CD4-positive, alpha-beta T cell treated with Interleukin-17A for 1 hour (primary cell): ENCODE measurements around the gene PPP1CA.
A peak's percentile ranks its signal among the peaks of the same experiment; 100 is the strongest.

Source experiments
- DNase-seq: peaks from one replicate; pipeline ENCODE4 v3.0.0-alpha.2; 2020

The PPP1CA gene

DNA sequence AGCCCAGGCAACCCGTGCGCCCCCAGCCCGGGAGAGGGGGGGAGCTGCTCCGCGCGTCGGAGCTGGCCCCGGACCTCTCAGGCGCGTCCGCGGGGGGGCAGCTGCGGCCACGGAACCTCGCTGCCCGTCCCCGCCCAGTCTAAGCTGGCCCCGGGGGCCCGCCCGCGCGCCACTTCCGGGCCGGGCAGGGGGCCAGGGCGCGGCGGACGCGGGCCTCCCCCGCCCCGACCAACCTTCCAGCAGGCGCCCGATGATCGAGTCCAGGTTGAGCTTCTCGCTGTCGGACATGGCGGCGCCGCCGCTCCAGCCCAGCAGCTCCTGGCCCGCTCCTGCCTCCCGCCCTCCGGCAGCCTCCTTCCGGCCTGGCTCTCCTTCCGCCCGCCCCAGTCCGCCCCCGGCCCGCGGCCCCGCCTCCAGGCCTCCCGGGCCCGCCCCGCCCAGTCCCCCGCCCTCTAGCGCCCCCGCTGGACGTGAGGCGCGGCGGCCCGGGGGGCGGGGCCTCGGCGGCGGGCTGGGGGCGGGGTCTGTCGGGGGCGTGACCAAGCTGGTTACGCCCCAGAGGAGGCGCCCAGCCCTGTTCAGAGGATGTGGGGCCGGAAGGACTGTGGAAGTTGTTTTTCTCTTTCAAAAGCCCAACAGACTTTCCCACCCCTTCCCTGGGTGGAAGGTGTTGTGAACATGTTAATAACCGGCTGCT lies at the start of gene PPP1CA:
PPP1CA (minus strand) TSS at position 364 of the 697 bp plus-strand sequence; CDS start at position 288, 76 bp downstream.
- DNase-seq = peak; percentile 90

DNA sequence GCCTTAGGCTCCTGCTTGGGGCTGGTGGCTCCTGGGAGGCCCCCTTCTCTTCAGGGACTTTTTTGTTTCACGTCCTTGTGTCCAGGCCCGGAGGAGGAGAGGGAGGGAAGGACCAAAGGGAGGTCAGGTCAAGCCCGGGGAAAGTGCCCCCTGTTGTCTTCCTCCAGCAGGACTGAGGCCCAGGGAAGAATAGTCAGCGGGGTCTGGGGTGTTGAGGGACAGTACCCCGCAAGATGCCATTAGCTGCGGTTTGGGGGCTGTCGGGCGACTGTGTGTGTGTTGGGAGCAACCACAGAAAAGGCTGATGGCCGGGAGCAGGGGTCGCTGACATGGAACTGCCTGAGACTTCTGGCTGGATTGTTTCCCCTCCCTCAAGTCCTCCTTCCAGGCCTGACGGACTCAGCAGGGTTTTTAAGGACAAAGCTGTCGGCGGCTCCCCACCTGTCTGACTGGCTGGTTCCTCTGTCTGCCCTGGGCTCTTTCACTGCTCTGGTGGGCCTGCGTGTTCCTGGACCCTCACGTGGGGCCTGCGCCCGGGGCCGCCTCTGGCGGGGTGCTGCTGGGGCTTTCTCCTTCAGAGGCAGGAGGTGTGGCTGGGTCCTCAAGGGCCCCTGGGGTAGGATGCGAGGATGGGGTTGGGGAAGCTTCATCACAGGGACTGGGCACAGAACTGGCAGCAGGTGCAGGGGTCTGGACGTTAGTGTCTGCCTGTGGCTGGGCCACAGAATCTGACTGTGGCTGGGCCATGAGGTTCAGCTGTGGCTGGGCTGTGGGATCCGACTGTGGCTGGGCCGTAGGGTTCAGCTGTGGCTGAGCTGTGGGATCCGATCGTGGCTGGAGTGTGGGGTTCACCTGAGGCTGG lies 49.4 kb upstream of the PPP1CA start:
- no peak for DNase-seq

GRCh38 chr11:67449116-67449844 lies 47.6 kb upstream of the PPP1CA start:
- no peak for DNase-seq

GRCh38 chr11:67448220-67448609 lies 46.6 kb upstream of the PPP1CA start:
- DNase-seq = no peak

GRCh38 chr11:67445515-67445914 lies 43.9 kb upstream of the PPP1CA start:
- no peak for DNase-seq

- peak; percentile 6 for DNase-seq
Observed at GRCh38 chr11:67442504-67443404, 41.1 kb upstream of the PPP1CA start.

GRCh38 chr11:67441731-67442351 lies 40.2 kb upstream of the PPP1CA start:
- DNase-seq = peak; percentile 53

GRCh38 chr11:67441098-67441563 lies 39.5 kb upstream of the PPP1CA start:
- peak; percentile 16 for DNase-seq

DNA sequence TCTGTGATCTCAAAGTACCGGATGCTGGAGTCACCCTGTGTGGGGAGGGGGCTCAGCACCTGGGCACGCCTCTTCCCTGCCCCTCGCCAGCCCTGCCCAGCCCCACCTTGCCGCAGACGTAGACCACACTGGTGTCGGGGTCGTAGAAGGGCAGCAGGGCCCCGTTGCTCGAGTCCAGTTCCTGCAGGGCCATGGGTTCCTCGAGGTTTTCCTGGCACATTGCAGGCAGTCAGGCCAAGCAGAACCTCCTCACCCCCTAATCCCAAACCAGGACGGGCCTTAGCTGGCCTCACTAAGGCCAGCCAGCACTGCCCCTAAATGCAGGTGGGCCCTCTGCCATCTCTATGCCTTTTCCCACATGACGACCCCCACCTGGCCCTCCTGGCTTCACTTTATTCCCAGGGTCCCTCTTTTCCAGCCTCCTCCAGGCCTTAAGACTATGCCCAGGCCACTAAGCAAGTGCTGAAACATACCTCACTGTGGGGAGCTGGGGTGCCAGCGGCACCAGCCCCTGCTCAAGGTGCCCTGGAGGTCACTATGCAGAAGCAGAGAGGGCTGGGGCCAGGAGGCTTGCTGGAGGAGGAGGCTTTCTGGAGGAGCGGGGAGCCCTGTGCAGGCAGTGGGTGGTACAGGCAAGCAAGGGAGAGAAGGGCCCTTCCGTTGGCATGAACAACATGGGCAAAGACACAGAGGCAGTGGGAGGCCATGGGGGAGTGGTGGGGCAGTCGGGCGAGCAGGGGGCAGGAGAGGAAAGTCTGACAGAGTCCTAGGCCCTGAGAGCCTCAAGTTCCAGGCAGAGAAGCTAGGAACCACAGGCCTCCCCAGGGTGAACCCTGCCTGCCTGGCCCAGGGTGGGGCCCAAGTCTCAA lies 38.8 kb upstream of the PPP1CA start:
- DNase-seq = peak; percentile 39

DNA sequence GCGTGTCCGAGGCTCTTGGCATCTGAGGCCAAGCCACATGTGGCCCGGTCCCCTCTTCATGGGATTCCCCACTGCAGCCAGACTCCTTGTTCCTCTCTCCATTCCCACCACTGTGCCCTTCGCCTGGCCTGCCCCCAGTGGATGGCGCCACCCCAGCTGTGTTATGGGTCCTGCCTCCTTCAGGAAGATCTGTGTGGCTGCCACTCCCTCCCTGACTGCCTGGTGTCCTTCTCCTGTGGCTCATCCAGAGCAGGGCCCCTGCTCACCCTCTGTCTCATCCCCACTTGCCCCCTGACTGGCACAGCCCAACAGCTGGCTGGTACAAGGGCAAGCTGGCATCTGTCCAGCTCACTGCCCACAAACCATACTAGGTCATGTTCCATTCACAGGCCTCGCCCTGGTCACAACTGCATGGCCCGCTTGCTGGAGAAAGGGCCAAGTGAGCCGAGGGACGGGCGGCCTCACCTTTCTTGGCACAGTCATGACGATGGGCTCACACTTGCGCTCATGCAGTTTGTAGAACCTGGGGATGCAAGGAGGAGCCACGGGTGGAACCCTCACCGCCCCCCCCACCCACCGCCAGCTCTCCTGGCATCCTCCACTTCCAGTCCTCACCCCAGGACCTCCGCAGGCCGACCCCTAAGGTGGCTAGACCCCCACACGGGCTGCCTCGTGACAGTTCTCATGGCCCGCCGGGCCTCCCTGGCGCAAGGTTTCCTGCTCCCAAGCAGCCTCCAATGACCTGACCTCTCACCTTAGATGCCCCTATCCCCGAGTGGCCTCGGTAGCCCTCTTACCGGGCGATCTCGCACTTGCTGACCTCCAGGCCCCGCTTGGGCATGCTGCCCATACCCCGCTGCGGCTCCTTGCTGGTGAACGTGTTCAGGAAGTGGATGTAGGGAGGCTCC lies 37.9 kb upstream of the PPP1CA start:
- peak; percentile 39 for DNase-seq

DNA sequence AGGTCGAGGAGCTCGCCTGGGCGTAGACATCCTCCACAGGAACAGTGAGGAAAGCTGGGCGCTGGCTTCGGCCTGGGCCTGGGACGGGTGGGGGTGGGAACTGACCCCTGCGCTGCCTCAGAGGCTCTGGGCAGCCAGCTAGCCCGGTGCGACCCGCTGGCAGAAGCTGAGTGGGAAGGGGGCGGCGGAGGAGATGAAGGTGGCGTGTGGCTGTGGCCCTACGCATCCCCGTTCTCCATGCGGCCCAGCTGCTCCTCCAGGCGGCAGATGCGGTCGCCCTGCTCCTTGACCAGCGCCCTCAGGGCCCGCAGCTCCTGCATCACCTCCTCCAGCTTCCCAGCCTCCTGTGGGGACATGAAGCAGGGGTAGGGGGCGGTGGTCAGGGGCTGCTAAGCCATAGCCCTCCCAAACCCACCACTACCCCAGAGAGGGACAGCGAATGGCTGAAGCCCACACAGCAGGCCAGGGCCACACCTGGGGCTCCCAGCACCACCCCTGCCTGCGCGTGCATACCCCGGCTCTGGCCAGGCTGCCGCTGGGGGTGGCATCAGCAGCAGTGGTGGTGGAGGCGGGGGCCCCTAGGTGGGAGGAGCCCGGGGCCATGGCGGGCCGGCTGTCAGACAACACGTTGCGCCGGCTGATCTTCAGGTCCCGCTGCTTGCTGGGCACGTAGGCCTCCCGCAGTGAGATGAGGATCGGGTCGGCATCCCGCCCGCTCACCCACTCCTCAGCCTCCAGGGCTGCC lies 36.7 kb upstream of the PPP1CA start:
- DNase-seq = peak; percentile 79

DNA sequence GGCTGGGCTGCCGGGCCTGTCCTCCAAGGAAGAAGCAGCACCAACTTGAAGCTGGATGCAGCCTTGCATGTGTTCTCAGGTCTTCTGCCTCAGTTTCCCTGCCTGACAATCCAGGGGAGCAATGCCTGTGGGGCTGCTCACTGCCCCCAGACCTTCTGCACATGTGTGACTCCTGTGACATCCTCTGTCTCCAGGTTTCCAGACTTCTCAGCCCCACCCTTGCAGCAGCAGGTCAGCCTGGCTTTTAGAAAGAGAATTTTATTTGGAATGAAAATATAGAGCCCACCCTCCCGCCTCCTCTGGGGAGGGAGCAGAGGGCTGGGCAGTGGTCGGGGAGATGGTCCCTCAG lies 36.1 kb upstream of the PPP1CA start:
- DNase-seq = no peak

DNA sequence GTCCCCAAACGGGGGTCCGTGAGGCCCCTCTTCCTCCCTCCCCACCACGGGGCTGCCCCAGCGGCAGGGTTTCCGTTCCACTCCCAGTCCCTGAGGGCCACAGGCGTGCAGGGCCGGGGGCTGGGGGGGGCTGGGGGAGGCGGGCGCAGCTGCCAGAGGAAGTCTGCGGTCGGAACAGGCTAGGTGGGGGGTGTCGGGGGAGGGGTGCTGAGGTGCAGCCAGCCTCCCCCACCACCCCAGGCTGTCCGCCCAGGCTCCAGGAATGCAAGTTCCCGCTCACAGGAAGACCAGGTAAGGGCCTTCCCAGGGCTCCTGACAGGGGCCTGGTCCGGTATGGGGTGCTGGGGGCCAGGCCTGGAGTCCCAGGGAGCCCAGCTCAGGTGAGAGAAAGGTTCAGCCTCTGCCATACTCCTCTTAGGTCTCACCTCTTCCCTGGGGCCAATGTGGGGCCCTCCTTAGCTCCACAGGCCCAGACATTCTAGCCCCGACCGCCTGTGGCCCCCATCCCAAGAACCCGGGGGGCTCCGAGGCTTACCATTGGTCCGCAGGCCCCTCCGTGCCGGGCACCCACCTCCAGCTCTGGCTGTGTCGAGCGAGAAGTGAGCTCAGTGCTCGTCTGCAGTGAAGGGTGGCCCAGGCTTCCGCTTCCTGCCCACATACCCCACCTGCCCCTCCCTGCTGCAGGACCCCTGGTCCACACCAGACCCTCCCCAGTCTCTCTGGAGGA lies 35.6 kb upstream of the PPP1CA start, which contains the start of gene PTPRCAP:
PTPRCAP (minus strand) TSS at position 601 of the 727 bp plus-strand sequence; CDS start at position 538, 63 bp downstream.
- peak; percentile 79 for DNase-seq

GRCh38 chr11:67436459-67437081 lies 34.9 kb upstream of the PPP1CA start:
- DNase-seq = peak; percentile 67

DNA sequence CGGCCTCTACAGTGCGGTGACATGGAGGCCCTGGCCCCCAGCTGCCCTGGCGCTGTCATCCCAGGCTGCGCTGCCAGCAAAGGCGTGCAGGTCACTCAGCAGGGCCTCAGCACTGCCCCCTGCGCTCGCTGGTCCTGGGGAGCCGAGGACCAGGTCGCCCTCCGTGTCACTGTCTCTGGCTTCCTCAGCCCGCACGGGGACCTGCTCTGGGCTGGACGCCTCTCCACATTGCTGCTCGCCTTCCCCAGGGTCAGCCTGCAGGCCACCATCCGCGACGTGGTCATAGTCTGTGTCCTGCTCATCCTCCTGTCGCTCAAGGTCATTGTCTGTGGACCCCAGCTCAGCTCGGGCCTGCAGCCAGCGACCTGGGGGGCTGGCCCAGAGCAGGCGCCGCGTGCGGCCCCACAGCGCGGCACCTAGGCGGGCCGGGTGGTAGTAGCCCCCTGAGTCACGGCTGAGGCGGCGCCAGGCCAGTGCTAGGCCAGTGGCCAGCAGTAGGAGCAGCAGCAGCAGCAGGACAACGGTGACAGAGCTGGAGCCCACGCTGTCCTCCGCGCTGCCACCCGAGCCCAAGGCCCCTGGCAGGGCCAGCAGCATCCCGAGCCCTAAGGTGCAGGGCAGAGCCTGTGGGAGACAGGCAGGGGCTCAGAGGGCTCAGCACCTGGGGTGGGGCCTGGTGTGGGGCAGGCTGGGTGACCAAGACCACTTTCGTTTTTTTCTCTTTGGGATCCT lies 34.2 kb upstream of the PPP1CA start:
- no peak for DNase-seq

GRCh38 chr11:67435031-67435726 lies 33.5 kb upstream of the PPP1CA start:
- DNase-seq = peak; percentile 19
